Transverse colon (tissue), 4 donors: ENCODE results near the gene MAOA.

Experiments used
- CTCF ChIP-seq, 5 experiments: fragments of 200-600 bp in 3 of 5; fragments of 450-650 bp in 2 of 5; sonication (generic) in 3 of 5; IDR thresholded peaks; 1 replicate in 2 of 5; 2 replicates in 3 of 5; pipeline ENCODE4 v1.5.1; 2016 to 2017; ENCODE audit warnings: antibody characterized with exemption in 5 of 5, inconsistent platforms in 3 of 5, mild to moderate bottlenecking in 2 of 5, moderate library complexity in 1 of 5
- EP300 ChIP-seq: sonication (generic); formaldehyde crosslinking; IDR thresholded peaks from one replicate; pipeline ENCODE4 v1.6.1; 2017; ENCODE audit warnings: antibody characterized with exemption, low read depth
- POLR2A ChIP-seq: fragments of 450-650 bp; IDR thresholded peaks from one replicate; pipeline ENCODE4 v1.6.1; 2016; ENCODE audit warnings: antibody characterized with exemption, mild to moderate bottlenecking, moderate library complexity
- POLR2AphosphoS5 ChIP-seq, 3 donors: sonication (generic); formaldehyde crosslinking; IDR thresholded peaks; one replicate each; pipeline ENCODE4 v1.6.1; 2016; ENCODE audit warnings: antibody characterized with exemption in 3 of 3

- TF ChIP-seq CTCF (IDR thresholded peaks at IDR 0.05), result no peak
- no peak for TF ChIP-seq EP300
- TF ChIP-seq POLR2A, result no peak
- TF ChIP-seq POLR2AphosphoS5 (IDR thresholded peaks at IDR 0.05), result no peak
Measured at GRCh38 chrX:43731086-43731485, 75.0 kb downstream of the MAOA start.
